ENCODE measurements around the gene FRYL.

- TF ChIP-seq CTCF (IDR thresholded peaks at IDR 0.05; ENCODE audit: insufficient read depth, low read length, poor library complexity, severe bottlenecking) (no peak), EZH2phosphoT487 (conservative IDR thresholded peaks at IDR 0.05; ENCODE audit: low read length) (no peak)
Observed at GRCh38 chr4:48669086-48669485, 111.0 kb downstream of the FRYL start.

All from SU-DHL-6 (cell line).